SK-N-SH treated with all-trans-retinoic acid at 6 μM for 48 hours (cell line): Measurements from ENCODE around the gene OLFM1.

Experiments
- BACH2 ChIP-seq: fragments of 250-450 bp; sonication (Bioruptor Pico); IDR thresholded peaks from 2 replicates; pipeline ENCODE4 v1.9.0; 2021; ENCODE audit warnings: mild to moderate bottlenecking, borderline replicate concordance
- CSRNP3 ChIP-seq: fragments of 250-450 bp; sonication (Bioruptor Pico); IDR thresholded peaks from 2 replicates; pipeline ENCODE4 v1.5.1; 2021; ENCODE audit warnings: mild to moderate bottlenecking, moderate library complexity
- PATZ1 ChIP-seq: fragments of 250-450 bp; sonication (Bioruptor Pico); IDR thresholded peaks from 2 replicates; pipeline ENCODE4 v1.8.0; 2020; ENCODE audit warnings: mild to moderate bottlenecking, moderate library complexity, borderline replicate concordance

GRCh38 chr9:135135929-135136315 is 48.5 kb downstream of the OLFM1 start:
- TF ChIP-seq PATZ1 (CRISPR knock-in tag), result no peak
- no peak for TF ChIP-seq BACH2
- TF ChIP-seq CSRNP3 (CRISPR knock-in tag), result no peak
